ENCODE results near the gene LARP6. TPM values are rescaled to one million over a fixed set of nuclear protein-coding genes. Genes with fewer than 3 reads are reported as not detected.
"Not testable (repeated sequence)": the region's sequence is repeated elsewhere in the genome, so short reads cannot be mapped to it uniquely, and the experiment has no call there.

LARP6 gene
- total and polyA plus RNA-seq, 10 donors, result 0.85 to 7.0 (median 2.1) TPM

- no peak overlapping the region for H3K27ac ChIP-seq
- TF ChIP-seq, protein P1, sequence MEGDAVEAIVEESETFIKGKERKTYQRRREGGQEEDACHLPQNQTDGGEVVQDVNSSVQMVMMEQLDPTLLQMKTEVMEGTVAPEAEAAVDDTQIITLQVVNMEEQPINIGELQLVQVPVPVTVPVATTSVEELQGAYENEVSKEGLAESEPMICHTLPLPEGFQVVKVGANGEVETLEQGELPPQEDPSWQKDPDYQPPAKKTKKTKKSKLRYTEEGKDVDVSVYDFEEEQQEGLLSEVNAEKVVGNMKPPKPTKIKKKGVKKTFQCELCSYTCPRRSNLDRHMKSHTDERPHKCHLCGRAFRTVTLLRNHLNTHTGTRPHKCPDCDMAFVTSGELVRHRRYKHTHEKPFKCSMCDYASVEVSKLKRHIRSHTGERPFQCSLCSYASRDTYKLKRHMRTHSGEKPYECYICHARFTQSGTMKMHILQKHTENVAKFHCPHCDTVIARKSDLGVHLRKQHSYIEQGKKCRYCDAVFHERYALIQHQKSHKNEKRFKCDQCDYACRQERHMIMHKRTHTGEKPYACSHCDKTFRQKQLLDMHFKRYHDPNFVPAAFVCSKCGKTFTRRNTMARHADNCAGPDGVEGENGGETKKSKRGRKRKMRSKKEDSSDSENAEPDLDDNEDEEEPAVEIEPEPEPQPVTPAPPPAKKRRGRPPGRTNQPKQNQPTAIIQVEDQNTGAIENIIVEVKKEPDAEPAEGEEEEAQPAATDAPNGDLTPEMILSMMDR (IDR thresholded peaks at IDR 0.05 in 8 of 11, conservative IDR thresholded peaks at IDR 0.05 in 3 of 11), result no peak
- TF ChIP-seq POLR2A (IDR thresholded peaks at IDR 0.05), result no peak
- no peak for TF ChIP-seq POLR2AphosphoS5 (IDR thresholded peaks at IDR 0.05)
- peaks cover 0 to 11% (median 0%) of the 10 kb centered on the region in 7 donors for H3K27me3 ChIP-seq (replicated peaks in 1 of 7)
- DNase-seq, result no peak
- no peak overlapping the region for H3K4me3 ChIP-seq
- H3K36me3 ChIP-seq, result no peaks in the 10 kb centered on the region
- no peaks in the 10 kb centered on the region for H3K9me3 ChIP-seq
- 68 to 98% (median 71%) methylated on average over 3 to 4 of the region's 4 CpGs for WGBS, 5 donors
- no peaks in the 10 kb centered on the region for H3K4me1 ChIP-seq
- intact Hi-C loops (cut with DNase I; ENCODE audit: low total_unique reads), result no loop called here
Measured at GRCh38 chr15:70863450-70864218, 9.7 kb upstream of the LARP6 start.

DNA sequence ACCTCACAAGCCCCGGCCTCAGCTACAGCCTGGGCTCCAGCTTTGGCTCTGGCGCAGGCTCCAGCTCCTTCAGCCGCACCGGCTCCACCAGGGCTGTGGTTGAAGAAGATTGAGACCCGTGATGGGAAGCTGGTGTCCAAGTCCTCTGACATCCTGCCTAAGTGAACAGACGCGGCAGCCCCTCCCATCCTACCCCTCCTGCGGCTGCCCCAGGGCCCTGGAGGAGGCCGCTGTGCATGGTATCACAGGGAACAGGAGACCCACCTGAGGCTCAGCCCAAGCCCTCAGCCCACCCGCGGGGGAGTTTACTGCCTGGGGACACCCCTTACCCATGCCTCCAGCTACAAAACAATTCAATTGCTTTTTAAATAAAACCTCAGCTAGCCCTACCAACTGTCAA is 6.0 kb upstream of the LARP6 start:
- intact Hi-C loops (cut with DNase I; ENCODE audit: low total_unique reads), result no loop called here
- no peak for DNase-seq
- H3K36me3 ChIP-seq, result no peaks in the 10 kb centered on the region
- H3K27ac ChIP-seq, result no peak overlapping the region
- TF ChIP-seq POLR2A (IDR thresholded peaks at IDR 0.05) (no peak), POLR2AphosphoS5 (IDR thresholded peaks at IDR 0.05) (no peak)
- TF ChIP-seq, protein P1 (IDR thresholded peaks at IDR 0.05 in 8 of 11, conservative IDR thresholded peaks at IDR 0.05 in 3 of 11), result no peak
- H3K9me3 ChIP-seq, result no peaks in the 10 kb centered on the region
- WGBS, 5 donors, result 84 to 98% (median 86%) methylated on average over 9 to 11 of the region's 11 CpGs
- H3K4me3 ChIP-seq, result no peak overlapping the region
- peaks cover 0 to 25% (median 0%) of the 10 kb centered on the region in 7 donors for H3K27me3 ChIP-seq (replicated peaks in 1 of 7)
- no peaks in the 10 kb centered on the region for H3K4me1 ChIP-seq

- Histone ChIP-seq H3K27me3 (replicated peaks in 1 of 7) (peaks cover 0 to 31% (median 5%) of the 10 kb centered on the region in 7 donors), H3K9me3 (no peaks in the 10 kb centered on the region), H3K4me1 (peaks cover 0 to 4% (median 2%) of the 10 kb centered on the region in 6 donors), H3K4me3 (no peak overlapping the region), H3K36me3 (no peaks in the 10 kb centered on the region), H3K27ac (no peak overlapping the region)
- TF ChIP-seq POLR2A (IDR thresholded peaks at IDR 0.05), result no peak
- TF ChIP-seq, protein P1 (IDR thresholded peaks at IDR 0.05 in 8 of 11, conservative IDR thresholded peaks at IDR 0.05 in 3 of 11), result no peak
- no peak for TF ChIP-seq POLR2AphosphoS5 (IDR thresholded peaks at IDR 0.05)
- intact Hi-C loops (cut with DNase I; ENCODE audit: low total_unique reads), result no loop called here
- 75 to 84% (median 80%) methylated on average over 9 to 14 of the region's 14 CpGs for WGBS, 5 donors
- no peak for DNase-seq
Measured at GRCh38 chr15:70859322-70859908, 5.5 kb upstream of the LARP6 start.

GRCh38 chr15:70858614-70859321 is 4.8 kb upstream of the LARP6 start:
- H3K27ac ChIP-seq; intact Hi-C loops (cut with DNase I; ENCODE audit: low total_unique reads); DNase-seq; H3K9me3 ChIP-seq; H3K4me3 ChIP-seq; H3K36me3 ChIP-seq; H3K4me1 ChIP-seq: not testable (repeated sequence)
- WGBS, 5 donors, result 87 to 97% (median 91%) methylated on average over 7 to 9 of the region's 9 CpGs
- peaks cover 0 to 38% (median 9%) of the 10 kb centered on the region in 7 donors for H3K27me3 ChIP-seq (replicated peaks in 1 of 7)

All from spleen (tissue), 11 donors.